Umbilical cord (tissue), 2 donors: ENCODE measurements around the gene PLA2G4E. TPM values are rescaled to one million over a fixed set of nuclear protein-coding genes. Genes with fewer than 3 reads are reported as not detected.

Experiments used
- DNase-seq: peaks from one replicate; pipeline ENCODE4 v3.0.0-alpha.2; 2015; ENCODE audit warnings: low spot score
- total RNA-seq: library from RNA; depleted of rRNA; stranded (reverse); fragments of >200 nt; gene quantifications from one replicate; pipeline ENCODE4 v1.2.3, GENCODE V29; 2014; ENCODE audit warnings: low replicate concordance; ENCODE audit not compliant: insufficient read depth

Gene PLA2G4E
- total RNA-seq, 1 donor from 2014 or later: 0.72 TPM

GRCh38 chr15:42018306-42019224, 2.3 kb downstream of the PLA2G4E start:
- peak; percentile 75 for DNase-seq

GRCh38 chr15:42016971-42017370, 3.9 kb downstream of the PLA2G4E start:
- DNase-seq: no peak

- no peak for DNase-seq
These were observed 6.4 kb downstream of the PLA2G4E start for GRCh38 chr15:42014406-42014805.

GRCh38 chr15:42012928-42013482, 7.8 kb downstream of the PLA2G4E start:
- no peak for DNase-seq

- DNase-seq: no peak
These were observed 8.6 kb downstream of the PLA2G4E start for GRCh38 chr15:42012241-42012640.

DNA sequence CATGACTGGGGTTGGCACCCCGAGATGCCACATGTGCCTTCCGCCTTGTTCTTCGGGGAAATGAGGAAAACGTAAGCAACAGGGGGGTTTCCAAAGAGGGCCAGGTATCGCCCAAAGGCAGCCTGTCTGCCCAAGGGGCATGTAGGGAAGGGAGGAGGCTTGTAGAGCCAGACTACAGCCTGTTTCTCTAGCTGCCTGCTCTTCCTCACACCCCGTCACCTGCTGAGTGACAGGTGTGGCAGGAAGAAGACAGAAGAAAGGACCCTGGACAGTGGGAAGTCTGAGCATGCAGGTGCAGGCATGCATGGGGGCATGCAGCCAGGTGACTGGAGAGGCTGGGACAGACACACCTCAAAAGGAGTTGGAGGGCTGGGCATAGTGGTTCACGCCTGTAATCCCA, 9.8 kb downstream of the PLA2G4E start:
- no peak for DNase-seq

GRCh38 chr15:42010434-42010833, 10.4 kb downstream of the PLA2G4E start:
- no peak for DNase-seq

DNA sequence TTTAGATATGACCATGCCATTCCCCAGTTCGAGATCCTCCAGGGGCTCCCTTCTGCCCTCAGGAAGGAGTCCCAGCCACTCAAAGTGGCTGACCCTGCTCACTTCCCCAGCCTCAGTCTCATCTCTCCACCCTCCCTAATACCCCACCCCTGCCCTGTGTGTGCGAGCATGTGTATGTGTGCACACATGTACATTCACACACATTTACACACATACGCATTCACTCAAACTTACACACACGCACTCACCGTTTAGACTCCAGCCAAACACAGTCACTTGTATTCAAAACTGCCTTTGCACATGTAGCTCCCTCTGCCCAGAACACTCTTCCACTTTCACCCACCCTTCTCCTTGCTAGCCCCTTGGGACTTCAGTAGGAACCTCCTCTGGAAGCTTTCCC, 11.4 kb downstream of the PLA2G4E start:
- no peak for DNase-seq

DNA sequence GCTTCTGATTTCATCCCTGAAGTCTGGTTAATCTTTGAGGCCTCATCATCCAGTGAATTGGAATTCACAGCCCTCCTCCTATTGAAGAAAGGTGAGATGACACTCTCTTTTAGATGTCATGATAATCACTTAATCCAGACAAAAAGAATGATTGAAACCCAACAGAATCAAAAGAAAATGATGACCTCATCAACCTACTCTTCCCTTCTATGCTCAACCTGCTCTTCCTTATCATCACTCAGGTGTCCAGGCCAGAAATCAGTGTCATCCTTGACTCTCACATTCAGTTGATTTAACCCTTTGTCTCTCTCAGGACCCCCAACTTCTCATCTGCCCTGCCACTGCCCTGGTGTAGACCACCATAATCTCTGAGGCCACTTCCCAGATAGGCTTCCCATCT, 11.8 kb downstream of the PLA2G4E start:
- DNase-seq: no peak

DNA sequence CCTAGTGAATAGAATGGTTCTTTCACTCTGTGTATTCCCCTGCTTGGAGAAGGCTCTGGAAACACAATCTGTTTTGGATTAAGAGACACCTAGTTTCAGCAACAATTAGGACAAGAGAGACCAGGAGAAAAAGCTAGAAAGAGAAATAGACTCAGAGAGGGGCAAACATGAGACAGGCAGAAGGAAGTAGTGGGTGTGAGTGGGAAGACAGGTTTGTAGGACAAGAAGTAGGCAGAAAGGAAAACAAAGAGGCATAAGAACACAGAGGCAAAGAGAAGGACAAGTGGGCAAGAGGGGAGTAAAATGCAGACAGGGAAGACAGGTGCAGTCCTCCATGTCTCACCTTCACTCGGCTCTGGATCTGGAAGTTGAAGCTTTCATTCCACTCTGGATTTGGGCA, 13.5 kb downstream of the PLA2G4E start:
- DNase-seq: no peak

DNA sequence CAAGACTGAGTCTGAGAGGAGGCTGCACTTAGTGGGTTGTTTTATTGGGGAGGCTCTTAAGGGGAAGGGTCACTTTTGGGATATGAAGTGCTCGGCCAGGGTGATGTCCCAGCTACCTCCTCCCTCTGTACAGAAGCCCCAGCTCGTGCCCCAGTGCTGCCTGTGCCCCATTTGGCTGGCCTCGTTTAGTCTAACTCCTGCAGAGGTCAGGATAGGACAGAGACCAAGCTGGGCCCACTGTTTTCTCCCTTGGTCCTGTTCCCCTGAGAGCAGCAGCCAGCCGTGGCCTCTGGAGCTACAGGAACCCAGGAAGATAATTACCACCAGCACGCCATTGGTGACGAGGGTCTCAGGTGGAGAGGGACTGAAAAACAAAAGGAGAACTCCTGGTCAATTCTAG, 18.5 kb downstream of the PLA2G4E start:
- DNase-seq: no peak

- no peak for DNase-seq
These were observed 19.6 kb downstream of the PLA2G4E start for GRCh38 chr15:42001236-42001635.

- DNase-seq: no peak
These were observed 21.3 kb downstream of the PLA2G4E start for GRCh38 chr15:41999290-42000285.

DNA sequence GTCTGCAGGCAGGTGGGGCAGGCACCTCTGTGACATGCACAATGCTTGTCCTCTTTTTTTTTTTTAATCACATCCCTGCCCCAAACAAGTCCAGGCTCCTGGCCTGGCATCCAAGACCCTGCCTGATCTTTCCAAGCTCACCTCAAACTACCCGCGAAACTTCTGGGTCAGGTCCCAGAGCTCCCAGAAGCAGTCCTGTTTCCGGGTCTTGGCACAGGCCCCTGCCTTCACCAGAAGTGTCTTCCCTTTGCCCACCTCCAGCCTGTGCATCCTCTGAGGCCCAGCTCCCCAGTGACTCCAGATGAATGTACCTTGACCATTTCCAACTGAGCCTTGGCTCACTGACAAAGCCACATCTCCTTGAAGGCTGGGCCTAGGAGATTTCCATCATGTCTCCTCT, 23.0 kb downstream of the PLA2G4E start:
- DNase-seq: no peak

DNA sequence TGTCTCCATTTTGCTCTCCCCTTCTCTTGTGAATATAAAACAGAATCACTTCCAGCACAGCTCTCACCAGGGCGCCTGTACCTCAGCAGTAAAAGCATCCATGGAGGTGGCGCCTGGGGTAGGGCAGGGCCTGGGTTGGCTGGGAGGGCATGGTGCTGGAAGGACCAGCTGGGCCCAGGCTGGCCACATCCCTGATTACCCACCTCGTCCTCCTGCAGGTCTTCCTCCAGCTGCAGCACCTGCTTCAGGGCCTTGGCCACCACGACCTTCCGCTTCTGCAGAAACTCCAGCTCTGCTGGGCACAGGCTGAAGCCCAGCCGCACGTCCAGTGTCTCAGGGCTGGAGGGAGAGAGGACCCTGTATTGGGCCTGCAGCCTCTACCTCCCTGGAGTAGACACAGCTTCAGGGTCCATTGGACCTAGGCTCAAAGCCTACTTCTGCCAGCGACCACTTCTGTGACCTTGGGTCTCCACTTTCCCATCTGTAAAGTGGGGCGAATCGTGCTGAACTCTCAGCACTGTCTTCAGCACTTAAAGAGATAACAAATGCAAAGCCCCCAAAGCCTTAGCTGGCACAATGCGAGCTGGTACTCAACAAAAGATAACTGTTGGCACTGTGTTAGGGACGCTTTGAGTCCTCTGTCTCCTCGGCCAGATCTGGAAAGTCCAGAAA, 23.8 kb downstream of the PLA2G4E start:
- no peak for DNase-seq

GRCh38 chr15:41996376-41996775, 24.5 kb downstream of the PLA2G4E start:
- no peak for DNase-seq

DNA sequence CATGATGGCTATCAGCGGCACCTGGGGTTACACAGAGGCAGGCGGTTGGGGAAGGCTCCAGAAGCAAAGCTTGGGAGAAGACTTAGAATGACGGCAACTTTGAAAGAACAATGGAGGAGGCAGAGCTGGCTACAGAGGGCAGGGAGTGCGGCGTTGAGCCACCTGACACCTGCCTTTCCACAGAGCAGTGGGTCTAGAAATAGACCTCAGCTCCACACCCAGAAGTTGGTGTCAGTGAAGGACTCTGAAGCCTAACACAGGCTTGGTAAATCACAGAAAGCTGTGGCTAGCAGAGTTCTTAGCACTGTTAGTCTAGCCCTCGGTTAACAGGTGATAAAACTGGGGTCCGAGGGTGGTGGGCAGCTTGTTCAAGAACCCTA, 25.4 kb downstream of the PLA2G4E start:
- DNase-seq: no peak

- DNase-seq: no peak
These were observed 25.9 kb downstream of the PLA2G4E start for GRCh38 chr15:41994772-41995475.

DNA sequence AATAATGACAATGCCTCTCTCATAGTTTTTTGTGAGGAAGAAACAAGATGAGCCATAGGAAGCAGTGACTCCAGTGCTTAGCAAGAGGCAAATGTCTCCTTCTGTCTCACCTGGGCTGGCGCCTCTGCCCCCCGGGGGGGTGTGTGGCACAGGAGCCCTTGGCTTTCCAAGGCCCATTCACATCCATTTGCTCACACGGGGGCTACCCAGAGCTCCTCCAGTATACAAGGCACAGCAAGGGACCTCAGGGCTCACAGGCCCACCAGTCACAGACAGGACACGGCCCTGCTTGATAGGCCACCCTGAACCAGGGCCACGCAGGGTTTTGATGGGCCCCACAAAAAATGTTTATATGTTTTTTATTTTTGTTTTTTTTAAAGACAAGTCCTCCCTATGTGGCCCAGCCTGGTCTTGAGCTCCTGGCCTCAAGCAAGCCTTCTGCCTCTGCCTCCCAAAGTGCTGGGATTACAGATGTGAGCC, 26.6 kb downstream of the PLA2G4E start:
- no peak for DNase-seq

- no peak for DNase-seq
These were observed 27.2 kb downstream of the PLA2G4E start for GRCh38 chr15:41993472-41994170.
